ENCODE data around the gene SCP2D1. TPM values are rescaled to one million over a fixed set of nuclear protein-coding genes. Genes with fewer than 3 reads are reported as not detected.

SCP2D1 gene
- total RNA-seq, 1 experiment from 2014 or later: not detected

DNA sequence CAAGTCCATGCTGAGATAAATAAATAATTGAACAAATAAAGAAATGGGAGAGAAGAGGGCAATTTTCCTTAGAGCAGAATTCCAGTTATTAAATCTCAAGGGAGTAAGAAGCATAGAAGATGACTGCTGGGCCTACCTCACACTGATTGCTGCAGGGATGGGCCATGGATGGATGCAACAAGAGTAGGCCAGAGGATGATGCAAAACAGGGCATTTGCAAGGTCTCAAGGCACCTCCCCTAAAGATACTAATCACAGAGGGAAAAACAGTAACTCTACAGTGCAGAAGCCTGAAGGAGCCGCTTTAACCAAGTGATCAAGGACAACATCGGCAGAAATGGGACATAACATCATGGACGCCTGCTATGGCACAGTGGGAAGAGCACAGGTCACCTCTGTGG lies 1.7 kb upstream of the SCP2D1 start:
- ATAC-seq (no peak), DNase-seq (ENCODE audit: low read depth, low spot score) (no peak)
- Histone ChIP-seq H4K20me1 (ENCODE audit: insufficient read depth) (no peaks in the 10 kb centered on the region), H3K79me2 (ENCODE audit: insufficient read depth, low read length) (no peaks in the 10 kb centered on the region), H3K27ac (ENCODE audit: low read depth, low read length) (no peak overlapping the region), H3K4me3 (replicated peaks in 1 of 2; ENCODE audit: low read depth in 1 of 2, low read length in 2 of 2) (no peak overlapping the region), H3K4me2 (ENCODE audit: low read length) (no peak overlapping the region), H3K36me3 (ENCODE audit: control insufficient read depth in 1 of 2, insufficient read depth in 2 of 2, low read length in 2 of 2) (no peaks in the 10 kb centered on the region), H3K27me3 (ENCODE audit: insufficient read depth, low read length) (peaks cover 6% of the 10 kb centered on the region; the same call in 1 of the 2 replicates), H3K9me3 (ENCODE audit: control insufficient read depth in 1 of 2, insufficient read depth in 1 of 2, low read depth in 1 of 2, low read length in 2 of 2) (no peaks in the 10 kb centered on the region), H3K4me1 (ENCODE audit: control insufficient read depth in 1 of 2, insufficient read depth in 2 of 2, low read length in 2 of 2) (no peaks in the 10 kb centered on the region), H3K9ac (ENCODE audit: low read length) (no peak overlapping the region), H3K9me2 (ENCODE audit: insufficient read depth) (no peaks in the 10 kb centered on the region), H2AFZ (ENCODE audit: low read depth, low read length, poor library complexity, severe bottlenecking) (no peak overlapping the region)
- no TSS peak for BruUV-seq (replicated peaks)
- TF ChIP-seq TCF7L2 (IDR thresholded peaks at IDR 0.05; ENCODE audit: borderline replicate concordance, extremely low read depth, insufficient read depth, insufficient read length): no peak
- intact Hi-C loops (cut with micrococcal nuclease): no loop called here
- CTCF ChIA-PET: no interaction called here
- POLR2A ChIA-PET: no interaction called here
- RAD21 ChIA-PET (ENCODE audit: low non-redundant PET in 1 of 2, low total read pairs in 2 of 2, uncharacterized antibody in 2 of 2, unreplicated experiment in 2 of 2): no interaction called here

- DNase-seq (ENCODE audit: low read depth, low spot score) (no peak), ATAC-seq (no peak)
- H3K4me1 ChIP-seq (ENCODE audit: control insufficient read depth in 1 of 2, insufficient read depth in 2 of 2, low read length in 2 of 2): no peaks in the 10 kb centered on the region
- ChIA-PET RAD21 (ENCODE audit: low non-redundant PET in 1 of 2, low total read pairs in 2 of 2, uncharacterized antibody in 2 of 2, unreplicated experiment in 2 of 2) (no interaction called here), POLR2A (no interaction called here), CTCF (no interaction called here)
- no peaks in the 10 kb centered on the region for H3K9me3 ChIP-seq (ENCODE audit: control insufficient read depth in 1 of 2, insufficient read depth in 1 of 2, low read depth in 1 of 2, low read length in 2 of 2)
- H3K4me3 ChIP-seq (replicated peaks in 1 of 2; ENCODE audit: low read depth in 1 of 2, low read length in 2 of 2): no peak overlapping the region
- no peak overlapping the region for H3K4me2 ChIP-seq (ENCODE audit: low read length)
- intact Hi-C loops (cut with micrococcal nuclease): no loop called here
- H3K9me2 ChIP-seq (ENCODE audit: insufficient read depth): no peaks in the 10 kb centered on the region
- no peaks in the 10 kb centered on the region for H3K79me2 ChIP-seq (ENCODE audit: insufficient read depth, low read length)
- no TSS peak for BruUV-seq (replicated peaks)
- no peaks in the 10 kb centered on the region for H4K20me1 ChIP-seq (ENCODE audit: insufficient read depth)
- TF ChIP-seq CEBPB (IDR thresholded peaks at IDR 0.05; ENCODE audit: low read depth): no peak
- TF ChIP-seq JUND (IDR thresholded peaks at IDR 0.05): no peak
- no peak for TF ChIP-seq FOSL1 (IDR thresholded peaks at IDR 0.05; ENCODE audit: low read depth)
- TF ChIP-seq SP1 (IDR thresholded peaks at IDR 0.05; ENCODE audit: low read depth): no peak
- peaks cover 11% of the 10 kb centered on the region; the same call in 1 of the 2 replicates for H3K27me3 ChIP-seq (ENCODE audit: insufficient read depth, low read length)
- no peak overlapping the region for H2AFZ ChIP-seq (ENCODE audit: low read depth, low read length, poor library complexity, severe bottlenecking)
- no peak overlapping the region for H3K27ac ChIP-seq (ENCODE audit: low read depth, low read length)
- no peaks in the 10 kb centered on the region for H3K36me3 ChIP-seq (ENCODE audit: control insufficient read depth in 1 of 2, insufficient read depth in 2 of 2, low read length in 2 of 2)
- H3K9ac ChIP-seq (ENCODE audit: low read length): no peak overlapping the region
Measured at GRCh38 chr20:18815194-18815942, 1.8 kb downstream of the SCP2D1 start.
